GM18907 (cell line): ENCODE data around the gene C5AR2.
"Not testable (repeated sequence)": the region's sequence is repeated elsewhere in the genome, so short reads cannot be mapped to it uniquely, and the experiment has no call there.

Experiments used
- ATAC-seq: cut with Tn5 transposase; IDR thresholded peaks from one replicate; pipeline ENCODE4 v1.9.1; 2021; ENCODE audit warnings: mild to moderate bottlenecking, moderate library complexity; ENCODE audit not compliant: unreplicated experiment

C5AR2 gene

GRCh38 chr19:47383890-47384289, 51.9 kb downstream of the C5AR2 start:
- ATAC-seq: not testable (repeated sequence)

- not testable (repeated sequence) for ATAC-seq
These were observed 52.6 kb downstream of the C5AR2 start for GRCh38 chr19:47384533-47384932.

- not testable (repeated sequence) for ATAC-seq
These were observed 54.6 kb downstream of the C5AR2 start for GRCh38 chr19:47386582-47386981.

- ATAC-seq: not testable (repeated sequence)
These were observed 55.6 kb downstream of the C5AR2 start for GRCh38 chr19:47387623-47388022.

- not testable (repeated sequence) for ATAC-seq
These were observed 56.7 kb downstream of the C5AR2 start for GRCh38 chr19:47388721-47389120.

GRCh38 chr19:47389150-47389556, 57.2 kb downstream of the C5AR2 start:
- no peak for ATAC-seq

- ATAC-seq: no peak
These were observed 58.8 kb downstream of the C5AR2 start for GRCh38 chr19:47390533-47391488.

GRCh38 chr19:47391510-47392223, 59.7 kb downstream of the C5AR2 start:
- no peak for ATAC-seq
